ENCODE measurements around the gene ZNF831.

ZNF831 gene

GRCh38 chr20:59247731-59248684 lies 84.4 kb downstream of the ZNF831 start:
- DNase-seq (ENCODE audit: low read depth, low spot score), result no peak

- no peak for DNase-seq (ENCODE audit: low read depth, low spot score)
Observed at GRCh38 chr20:59250293-59250692, 86.7 kb downstream of the ZNF831 start.

GRCh38 chr20:59253325-59253724 lies 89.7 kb downstream of the ZNF831 start:
- DNase-seq (ENCODE audit: low read depth, low spot score), result no peak

GRCh38 chr20:59253779-59254319 lies 90.2 kb downstream of the ZNF831 start:
- no peak for DNase-seq (ENCODE audit: low read depth, low spot score)

GRCh38 chr20:59255256-59255655 lies 91.6 kb downstream of the ZNF831 start:
- no peak for DNase-seq (ENCODE audit: low read depth, low spot score)

- no peak for DNase-seq (ENCODE audit: low read depth, low spot score)
Observed at GRCh38 chr20:59258221-59258621, 94.6 kb downstream of the ZNF831 start.

- DNase-seq (ENCODE audit: low read depth, low spot score), result no peak
Observed at GRCh38 chr20:59259946-59260345, 96.3 kb downstream of the ZNF831 start.

- DNase-seq (ENCODE audit: low read depth, low spot score), result no peak
Observed at GRCh38 chr20:59265298-59265697, 101.7 kb downstream of the ZNF831 start.

- peak; percentile 54 for DNase-seq (ENCODE audit: low read depth, low spot score)
Observed at GRCh38 chr20:59268870-59269269, 105.2 kb downstream of the ZNF831 start.

- DNase-seq (ENCODE audit: low read depth, low spot score), result no peak
Observed at GRCh38 chr20:59269411-59270025, 105.9 kb downstream of the ZNF831 start.

- DNase-seq (ENCODE audit: low read depth, low spot score), result no peak
Observed at GRCh38 chr20:59270380-59270779, 106.8 kb downstream of the ZNF831 start.

GRCh38 chr20:59273739-59274357 lies 110.2 kb downstream of the ZNF831 start:
- DNase-seq (ENCODE audit: low read depth, low spot score), result no peak

GRCh38 chr20:59276938-59277337 lies 113.3 kb downstream of the ZNF831 start:
- DNase-seq (ENCODE audit: low read depth, low spot score), result no peak

- DNase-seq (ENCODE audit: low read depth, low spot score), result no peak
Observed at GRCh38 chr20:59284470-59284869, 120.8 kb downstream of the ZNF831 start.

- no peak for DNase-seq (ENCODE audit: low read depth, low spot score)
Observed at GRCh38 chr20:59289994-59290393, 126.4 kb downstream of the ZNF831 start.

GRCh38 chr20:59291740-59292383 lies 128.2 kb downstream of the ZNF831 start:
- DNase-seq (ENCODE audit: low read depth, low spot score), result no peak

- DNase-seq (ENCODE audit: low read depth, low spot score), result no peak
Observed at GRCh38 chr20:59295531-59295930, 131.9 kb downstream of the ZNF831 start.

GRCh38 chr20:59297686-59298085 lies 134.1 kb downstream of the ZNF831 start:
- no peak for DNase-seq (ENCODE audit: low read depth, low spot score)

- no peak for DNase-seq (ENCODE audit: low read depth, low spot score)
Observed at GRCh38 chr20:59299945-59300332, 136.3 kb downstream of the ZNF831 start.

GRCh38 chr20:59300333-59301081 lies 136.9 kb downstream of the ZNF831 start, which contains the start of gene EDN3:
Gene EDN3 (plus strand): TSS chr20:59300611. CDS start chr20:59300813, 202 bp downstream.
- no peak for DNase-seq (ENCODE audit: low read depth, low spot score)

Data from iPS DF 19.7 (cell line).